Adrenal gland (tissue), 12 donors: ENCODE results near the gene GLS. TPM values are rescaled to one million over a fixed set of nuclear protein-coding genes. Genes with fewer than 3 reads are reported as not detected.

ENCODE experiments used
- DNase-seq, 7 donors: peaks; one replicate each; pipeline ENCODE4 v3.0.0-alpha.2; 2019 to 2020
- H3K27ac ChIP-seq, 5 donors: fragments of 200-600 bp; sonication (generic) in 4 of 5; 1 replicate in 3 of 5; 2 replicates in 2 of 5; pipeline versions ENCODE4 v1.5.1 to v1.8.0; 2016 to 2020; ENCODE audit warnings: mild to moderate bottlenecking in 1 of 5
- H3K27me3 ChIP-seq: fragments of 200-600 bp; 2 replicates; pipeline ENCODE4 v1.8.0; 2021
- H3K36me3 ChIP-seq, 2 donors: fragments of 200-600 bp; replicated peaks in 1 of 2; 1 replicate in 1 of 2; 2 replicates in 1 of 2; pipeline versions ENCODE4 v1.5.1 to v1.8.0; 2018 to 2022
- H3K4me1 ChIP-seq, 2 donors: fragments of 200-600 bp; replicated peaks in 1 of 2; 1 replicate in 1 of 2; 2 replicates in 1 of 2; pipeline versions ENCODE4 v1.5.1 to v1.8.0; 2018 to 2021
- H3K4me3 ChIP-seq, 4 donors: fragments of 200-600 bp; sonication (generic) in 3 of 4; one replicate each; pipeline ENCODE4 v1.5.1; 2016 to 2018
- H3K9me3 ChIP-seq, 3 donors: fragments of 200-600 bp; sonication (generic) in 1 of 3; replicated peaks in 1 of 3; 1 replicate in 2 of 3; 2 replicates in 1 of 3; pipeline versions ENCODE4 v1.5.1 to v1.8.0; 2016 to 2021
- CTCF ChIP-seq, 6 experiments: fragments of 450-650 bp in 4 of 6; fragments of 200-600 bp in 2 of 6; sonication (generic) in 1 of 6; IDR thresholded peaks; 1 replicate in 5 of 6; 2 replicates in 1 of 6; pipeline versions ENCODE4 v1.5.1 to v1.8.0; 2016 to 2021; ENCODE audit warnings: antibody characterized with exemption in 6 of 6, mild to moderate bottlenecking in 2 of 6, moderate library complexity in 1 of 6
- POLR2A ChIP-seq, 2 donors: fragments of 450-650 bp; IDR thresholded peaks; one replicate each; pipeline ENCODE4 v1.6.1; 2017; ENCODE audit warnings: antibody characterized with exemption in 2 of 2, mild to moderate bottlenecking in 2 of 2, moderate library complexity in 1 of 2
- WGBS, 4 donors: extraction: QIAGEN DNeasy Blood & Tissue Kit in 2 of 4; methylation state at CpG; one replicate each; pipeline versions ENCODE4 v1.1.5 to v1.1.7; 2013 to 2017; 5-methylcytosine and 5-hydroxymethylcytosine counted together
- intact Hi-C, 2 donors: fragments of 100-400 bp; cut with DNase I; formaldehyde crosslinking; loops; one replicate each; pipeline versions ENCODE4 v1.14.1 to v1.15.0; 2022 to 2023
- polyA plus RNA-seq, 3 donors: library from polyadenylated mRNA; stranded (reverse); fragments of 200-250 nt in 2 of 3; fragments of 350-450 nt in 1 of 3; fragmentation: Illumina TruSeq in 1 of 3; extraction: RNeasy Lipid Tissue Mini Kit (QIAGEN cat#74804) in 1 of 3; gene quantifications; one replicate each; pipeline ENCODE4 v1.2.3, GENCODE V29; 2013 to 2014
- total RNA-seq, 9 donors: library from RNA; depleted of rRNA in 4 of 9; stranded (reverse); fragments of >200 nt in 4 of 9; fragments of 120-200 nt in 1 of 9; fragmentation: NEBNext Ultra II Directional in 1 of 9; extraction: Animal tissue kit (Norgen Biotek cat#: 25700) in 1 of 9; gene quantifications; one replicate each; pipeline versions ENCODE4 v1.1.0 to v1.2.4, GENCODE V29; 2013 to 2023
- donor health status: healthy with polysubstance abuse.
- donor health status: Bipolar disorder and iron deficiency.
- donor health status: DM: yes; HTN: yes; CAD: no.
- donor health status: DM: no; HTN: no; CAD: no.
- donor health status: DM: no; HTN: no; CAD: no.
- donor health status: DM: yes; HTN: yes; CAD: no.

The GLS gene
- total and polyA plus RNA-seq, 12 donors, result 55.3 to 527 (median 254) TPM

GRCh38 chr2:190927301-190927700, 46.7 kb downstream of the GLS start:
- Histone ChIP-seq H3K4me3 (no peak overlapping the region), H3K27ac (peak overlapping the region in 1 of 5 donors; percentile 5), H3K27me3 (no peaks in the 10 kb centered on the region), H3K36me3 (peaks cover 3 to 71% of the 10 kb centered on the region in 2 donors), H3K9me3 (no peaks in the 10 kb centered on the region), H3K4me1 (peaks cover 7 to 23% of the 10 kb centered on the region in 2 donors)
- 53 to 58% (median 54%) methylated on average over 2 of the region's 2 CpGs for WGBS, 4 donors
- intact Hi-C loops, result no loop called here
- TF ChIP-seq POLR2A (IDR thresholded peaks at IDR 0.05), result no peak
- no peak for TF ChIP-seq CTCF (IDR thresholded peaks at IDR 0.05)
- no peak for DNase-seq

GRCh38 chr2:190929919-190930318, 49.3 kb downstream of the GLS start:
- H3K4me1 ChIP-seq, result peaks cover 7 to 27% of the 10 kb centered on the region in 2 donors
- H3K27ac ChIP-seq, result peak overlapping the region in 1 of 5 donors; percentile 24
- WGBS, 4 donors, result 48 to 56% (median 53%) methylated on average over 7 of the region's 7 CpGs
- no peak for TF ChIP-seq POLR2A (IDR thresholded peaks at IDR 0.05)
- intact Hi-C loops, result no loop called here
- H3K4me3 ChIP-seq, result no peak overlapping the region
- H3K27me3 ChIP-seq, result no peaks in the 10 kb centered on the region
- DNase-seq, result peak in 4 of 7 donors; percentile 52 to 64 (median 60)
- no peaks in the 10 kb centered on the region for H3K9me3 ChIP-seq
- peaks cover 0 to 49% of the 10 kb centered on the region in 2 donors for H3K36me3 ChIP-seq

GRCh38 chr2:190930411-190930810, 49.8 kb downstream of the GLS start:
- DNase-seq, result no peak
- no peaks in the 10 kb centered on the region for H3K27me3 ChIP-seq
- H3K36me3 ChIP-seq, result peaks cover 0 to 45% of the 10 kb centered on the region in 2 donors
- peaks cover 7 to 32% of the 10 kb centered on the region in 2 donors for H3K4me1 ChIP-seq
- intact Hi-C loops, result no loop called here
- 97 to 99% (median 99%) methylated on average over 3 of the region's 3 CpGs for WGBS, 4 donors
- H3K4me3 ChIP-seq, result no peak overlapping the region
- peak overlapping the region in 1 of 5 donors; percentile 24 for H3K27ac ChIP-seq
- TF ChIP-seq CTCF (IDR thresholded peaks at IDR 0.05), result no peak
- TF ChIP-seq POLR2A (IDR thresholded peaks at IDR 0.05), result no peak
- H3K9me3 ChIP-seq, result no peaks in the 10 kb centered on the region

- H3K27ac ChIP-seq, result no peak overlapping the region
- no peak overlapping the region for H3K4me3 ChIP-seq
- peaks cover 0 to 29% of the 10 kb centered on the region in 2 donors for H3K36me3 ChIP-seq
- no peaks in the 10 kb centered on the region for H3K9me3 ChIP-seq
- no peak for DNase-seq
- TF ChIP-seq POLR2A (IDR thresholded peaks at IDR 0.05) (no peak), CTCF (IDR thresholded peaks at IDR 0.05) (no peak)
- intact Hi-C loops, result no loop called here
- 78 to 95% (median 91%) methylated on average over 1 of the region's 1 CpG for WGBS, 4 donors
- H3K4me1 ChIP-seq, result peaks cover 0 to 27% of the 10 kb centered on the region in 2 donors
- no peaks in the 10 kb centered on the region for H3K27me3 ChIP-seq
Observed at GRCh38 chr2:190932514-190932913, 51.9 kb downstream of the GLS start.

- Histone ChIP-seq H3K27me3 (no peaks in the 10 kb centered on the region), H3K4me3 (no peak overlapping the region), H3K4me1 (peaks cover under 1 to 28% of the 10 kb centered on the region in 2 donors), H3K36me3 (peaks cover 0 to 21% of the 10 kb centered on the region in 2 donors), H3K27ac (no peak overlapping the region), H3K9me3 (no peaks in the 10 kb centered on the region)
- TF ChIP-seq CTCF (IDR thresholded peaks at IDR 0.05) (no peak), POLR2A (IDR thresholded peaks at IDR 0.05) (no peak)
- DNase-seq, result no peak
- intact Hi-C loops, result no loop called here
Observed at GRCh38 chr2:190933361-190933760, 52.7 kb downstream of the GLS start.
